HT-29 (cell line): ENCODE data around the gene RBM11. TPM values are rescaled to one million over a fixed set of nuclear protein-coding genes. Genes with fewer than 3 reads are reported as not detected.

ENCODE experiments used
- DNase-seq: peaks from one replicate; pipeline ENCODE4 v3.0.0-alpha.2; 2015; ENCODE audit warnings: low spot score
- total RNA-seq: library from RNA; depleted of rRNA; stranded (reverse); fragments of >200 nt; shearing (Covaris generic); gene quantifications from 2 replicates; pipeline ENCODE4 v1.2.3, GENCODE V29; 2014; rRNA removed

Gene RBM11, protein sequence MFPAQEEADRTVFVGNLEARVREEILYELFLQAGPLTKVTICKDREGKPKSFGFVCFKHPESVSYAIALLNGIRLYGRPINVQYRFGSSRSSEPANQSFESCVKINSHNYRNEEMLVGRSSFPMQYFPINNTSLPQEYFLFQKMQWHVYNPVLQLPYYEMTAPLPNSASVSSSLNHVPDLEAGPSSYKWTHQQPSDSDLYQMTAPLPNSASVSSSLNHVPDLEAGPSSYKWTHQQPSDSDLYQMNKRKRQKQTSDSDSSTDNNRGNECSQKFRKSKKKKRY
- not detected in 2 replicates for total RNA-seq

DNA sequence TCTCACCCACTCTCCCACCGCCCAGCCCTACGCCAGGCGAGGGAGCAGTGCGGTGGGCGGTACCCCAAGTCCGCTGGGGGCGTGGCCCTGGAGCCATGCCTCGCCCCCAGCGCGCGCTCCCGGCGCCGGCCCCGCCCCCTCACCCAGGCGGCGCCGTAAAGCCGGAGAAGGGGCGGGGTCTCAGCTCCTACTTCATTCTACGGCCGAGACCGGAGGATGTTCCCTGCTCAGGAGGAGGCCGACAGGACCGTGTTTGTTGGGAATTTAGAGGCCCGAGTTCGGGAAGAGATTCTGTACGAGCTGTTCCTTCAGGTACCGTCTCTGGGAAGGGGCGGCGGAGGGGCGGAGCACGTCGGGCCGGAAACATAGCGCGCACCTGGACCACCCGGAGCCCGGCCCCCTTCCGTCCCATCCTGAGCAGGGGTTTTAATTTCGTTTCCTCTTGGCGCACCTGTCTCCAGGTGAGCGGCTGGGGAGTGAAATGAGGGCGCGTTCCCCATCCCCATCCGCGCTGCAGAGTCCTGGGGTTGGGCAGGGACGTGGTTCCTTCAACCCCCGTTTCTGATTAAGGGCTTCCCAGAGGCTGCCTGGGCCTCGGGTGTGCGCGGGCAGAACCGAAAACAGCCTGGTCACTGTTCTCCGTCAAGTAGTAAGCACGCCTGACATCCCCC, at the start of gene RBM11:
Gene RBM11, plus strand, starts transcription at position 187 of the 671 bp plus-strand sequence. Its CDS starts 30 bp downstream, at position 217.
- no peak for DNase-seq

DNA sequence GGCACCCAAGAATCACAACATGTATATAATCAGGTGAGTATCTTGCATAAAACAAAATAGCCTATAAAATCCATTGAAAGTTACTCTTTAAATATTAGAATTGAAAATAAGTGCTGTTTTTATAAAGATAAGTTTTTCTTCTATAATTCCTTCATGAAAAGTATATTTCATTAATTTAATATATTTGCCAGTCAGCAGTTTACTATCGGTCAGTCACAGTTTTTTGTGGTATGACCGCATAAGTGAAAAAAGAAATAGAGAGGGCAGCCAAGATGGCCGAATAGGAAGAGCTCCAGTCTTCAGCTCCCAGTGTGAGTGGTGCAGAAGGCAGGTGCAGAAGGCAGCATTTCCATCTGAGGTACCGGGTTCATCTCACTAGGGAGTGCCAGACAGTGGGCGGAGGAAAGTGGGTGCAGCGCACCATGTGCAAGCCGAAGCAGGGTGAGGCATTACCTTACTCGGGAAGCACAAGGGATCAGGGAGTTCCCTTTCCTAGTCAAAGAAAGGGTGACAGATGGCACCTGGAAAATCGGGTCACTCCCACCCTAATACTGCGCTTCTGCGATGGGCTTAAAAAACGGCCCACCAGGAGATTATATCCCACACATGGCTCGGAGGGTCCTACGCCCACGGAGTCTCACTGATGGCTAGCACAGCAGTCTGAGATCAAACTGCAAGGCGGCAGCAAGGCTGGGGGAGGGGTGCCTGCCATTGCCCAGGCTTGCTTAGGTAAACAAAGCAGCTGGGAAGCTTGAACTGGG, 49.3 kb upstream of the RBM11 start:
- peak; percentile 73 for DNase-seq

- no peak for DNase-seq
Observed at GRCh38 chr21:14206222-14206621, 9.7 kb upstream of the RBM11 start.

GRCh38 chr21:14210738-14211137, 5.2 kb upstream of the RBM11 start, which contains the start of gene LIPI:
TSS of gene LIPI (minus strand) at chr21:14210955. CDS start at chr21:14210845, 110 bp downstream.
- no peak for DNase-seq

GRCh38 chr21:14213164-14213563, 2.8 kb upstream of the RBM11 start:
- no peak for DNase-seq

GRCh38 chr21:14223365-14223764, 7.4 kb downstream of the RBM11 start:
- no peak for DNase-seq

- DNase-seq, result no peak
Observed at GRCh38 chr21:14229399-14229798, 13.4 kb downstream of the RBM11 start.

DNA sequence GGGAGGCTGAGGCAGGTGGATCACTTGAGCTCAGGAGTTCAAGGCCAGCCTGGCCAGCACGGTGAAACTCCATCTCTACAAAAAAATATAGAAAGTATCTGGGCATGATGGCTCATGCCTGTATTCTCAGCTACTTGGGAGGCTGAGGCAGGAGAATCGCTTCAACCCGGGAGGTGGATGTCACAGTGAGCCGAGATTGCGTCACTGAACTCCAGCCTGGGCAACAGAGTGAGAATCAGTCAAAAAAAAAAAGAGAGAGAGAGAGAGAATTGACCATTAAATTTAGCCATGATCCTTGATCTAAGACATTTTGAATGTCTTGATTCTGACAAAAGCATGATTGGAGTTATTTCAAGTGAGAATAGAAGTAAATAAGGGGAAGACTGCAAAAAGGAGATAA, 19.1 kb downstream of the RBM11 start:
- no peak for DNase-seq

GRCh38 chr21:14236180-14236579, 20.2 kb downstream of the RBM11 start:
- no peak for DNase-seq

DNA sequence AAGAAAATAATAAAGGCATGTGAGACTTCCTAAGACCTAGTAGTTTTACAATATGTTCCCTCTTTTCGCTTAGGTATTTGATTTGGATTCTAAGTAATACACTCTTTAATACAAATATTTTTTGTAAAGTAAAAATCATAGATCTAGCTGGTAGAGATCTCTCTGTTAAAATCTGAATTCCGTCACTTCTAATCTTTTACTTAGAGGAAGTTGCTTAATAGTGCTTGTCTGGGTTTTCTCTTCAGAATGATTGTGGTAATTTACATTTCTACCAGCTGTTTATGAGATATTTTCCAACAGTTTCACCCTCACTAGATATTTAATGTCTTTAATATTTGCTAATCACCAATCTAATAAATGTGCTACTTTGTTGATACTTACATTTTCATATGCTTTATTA, 23.3 kb downstream of the RBM11 start:
- no peak for DNase-seq

- DNase-seq, result no peak
Observed at GRCh38 chr21:14241297-14241696, 25.3 kb downstream of the RBM11 start.

GRCh38 chr21:14243461-14243860, 27.5 kb downstream of the RBM11 start:
- no peak for DNase-seq

- no peak for DNase-seq
Observed at GRCh38 chr21:14243874-14244273, 27.9 kb downstream of the RBM11 start.

DNA sequence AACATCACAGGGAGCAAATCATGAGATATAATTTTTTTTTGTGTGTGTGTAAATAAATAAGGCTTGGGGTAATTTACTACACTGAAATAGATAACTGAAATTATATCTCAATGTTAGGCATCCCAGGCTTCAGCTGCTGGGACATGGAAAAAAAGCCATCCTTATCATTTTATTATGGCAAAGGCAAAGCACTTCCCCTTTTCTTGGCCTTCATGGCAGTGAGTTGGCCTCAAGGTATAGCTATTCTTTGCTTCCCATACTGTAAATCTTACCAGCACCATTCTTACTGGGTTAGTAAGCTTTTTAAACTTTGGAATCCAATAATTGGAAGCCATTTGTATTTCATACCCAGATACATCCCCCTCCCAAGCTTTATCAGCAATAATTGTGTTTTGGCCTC, 29.0 kb downstream of the RBM11 start:
- DNase-seq, result no peak

DNA sequence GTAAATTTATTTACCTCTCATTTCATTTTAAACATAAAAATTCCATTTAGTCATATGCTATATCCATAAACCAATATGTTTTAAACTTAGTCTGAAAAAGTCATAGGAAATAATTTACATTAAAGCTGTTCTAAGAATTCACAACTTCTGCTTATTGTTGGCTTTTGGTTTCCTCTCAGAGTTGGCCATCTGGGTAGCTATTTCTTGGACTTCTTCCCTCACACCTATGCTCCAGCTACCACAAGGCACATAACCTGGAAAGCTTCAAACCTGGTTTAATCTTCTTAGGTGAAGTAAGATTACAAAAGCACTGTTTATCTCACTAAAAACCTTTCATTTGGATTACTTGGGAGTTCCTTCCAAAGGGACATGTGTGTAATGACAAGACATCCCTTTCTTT, 29.8 kb downstream of the RBM11 start:
- no peak for DNase-seq

DNA sequence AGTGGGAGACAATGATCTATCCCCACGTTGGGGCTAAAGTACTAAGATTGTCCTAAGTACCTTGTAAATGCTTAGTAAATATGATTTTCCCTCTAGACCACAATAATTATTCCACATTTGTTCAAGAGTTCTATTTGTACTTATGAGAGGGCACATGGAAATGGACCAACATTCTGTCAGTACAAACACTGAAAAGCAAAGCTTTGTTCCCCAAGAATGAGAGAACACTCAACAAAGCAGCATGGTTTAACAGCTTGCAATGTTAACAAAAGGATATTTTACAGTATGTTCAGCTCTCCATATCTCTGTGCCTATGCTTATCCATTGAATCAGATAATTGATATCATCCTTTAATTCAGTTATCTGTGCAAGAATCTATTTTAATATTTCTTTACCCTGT, 35.4 kb downstream of the RBM11 start:
- DNase-seq, result no peak

DNA sequence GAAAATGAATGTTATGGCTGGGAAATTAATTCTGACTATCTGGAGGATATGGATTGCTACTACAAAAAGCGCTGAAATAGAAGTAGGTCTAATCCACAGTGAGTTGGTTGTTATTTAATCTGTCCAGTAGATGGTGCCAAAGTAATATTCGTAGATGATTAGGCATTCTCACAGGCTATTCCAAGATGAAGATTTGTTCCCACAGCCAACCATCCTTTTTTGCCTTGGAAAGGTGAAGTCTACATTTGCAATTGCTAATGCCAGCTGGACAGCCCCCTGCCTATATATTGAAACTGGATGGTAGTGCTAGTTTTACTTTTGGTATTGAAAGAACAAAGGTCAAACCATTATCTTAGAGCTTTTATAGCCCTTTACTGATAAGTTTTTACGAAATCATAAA, 43.8 kb downstream of the RBM11 start:
- DNase-seq, result peak; percentile 60

GRCh38 chr21:14260174-14260764, 44.3 kb downstream of the RBM11 start:
- DNase-seq, result no peak

- no peak for DNase-seq
Observed at GRCh38 chr21:14262039-14262438, 46.1 kb downstream of the RBM11 start.

- DNase-seq, result peak; percentile 4
Observed at GRCh38 chr21:14263879-14264278, 47.9 kb downstream of the RBM11 start.

DNA sequence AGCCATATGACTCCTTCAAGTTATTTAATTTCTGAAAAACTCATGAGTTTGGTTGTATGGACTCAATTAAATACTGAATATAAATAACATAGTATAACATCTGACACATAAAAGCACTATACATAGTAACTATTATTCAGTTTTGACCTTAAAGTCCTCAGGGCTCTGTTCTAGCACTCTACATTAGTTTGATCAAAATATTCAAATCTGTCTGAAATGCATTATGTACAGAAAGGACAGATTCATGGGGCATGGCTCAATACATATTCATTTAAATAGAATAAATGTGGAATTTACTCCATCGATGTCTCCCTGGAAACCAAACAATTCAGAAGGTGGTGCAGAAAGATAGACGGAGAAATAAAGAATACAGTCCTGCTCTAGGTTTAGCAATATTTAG, 49.1 kb downstream of the RBM11 start:
- DNase-seq, result no peak

DNA sequence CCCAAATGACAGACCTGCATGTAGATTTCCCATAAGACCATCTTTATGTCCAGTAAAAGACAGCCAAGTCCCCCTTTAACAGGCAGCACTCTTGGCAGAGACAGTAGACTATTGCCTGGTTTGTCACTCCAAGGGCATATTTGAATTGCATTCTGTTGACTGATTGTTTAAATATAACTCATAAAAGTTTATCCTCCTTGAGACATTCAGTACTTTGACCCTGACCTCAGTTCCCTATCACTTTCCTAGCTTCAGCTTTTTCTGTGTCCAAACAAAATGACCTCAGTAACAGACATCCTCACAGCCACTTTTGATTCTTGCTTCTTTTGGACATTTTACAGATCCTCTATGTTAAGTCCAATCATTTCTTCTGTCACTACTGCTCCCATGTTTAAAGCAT, 51.1 kb downstream of the RBM11 start:
- DNase-seq, result no peak
